Mesothelial cell of epicardium (in vitro differentiated cells): ENCODE results near the gene SMPD3. TPM values are rescaled to one million over a fixed set of nuclear protein-coding genes. Genes with fewer than 3 reads are reported as not detected.
A peak's percentile ranks its signal among the peaks of the same experiment; 100 is the strongest.

Source experiments
- DNase-seq, 2 experiments: peaks; one replicate each; pipeline ENCODE4 v3.0.0; 2021; ENCODE audit warnings: low spot score in 2 of 2; ENCODE audit not compliant: unreplicated experiment in 2 of 2
- H3K27ac Mint-ChIP-seq: 2 replicates; pipeline ENCODE4 v1.8.0; 2021; ENCODE audit warnings: mixed read lengths
- H3K27me3 Mint-ChIP-seq: 2 replicates; pipeline ENCODE4 v1.8.0; 2021; ENCODE audit warnings: low read depth, mixed read lengths
- H3K36me3 Mint-ChIP-seq: 2 replicates; pipeline ENCODE4 v1.8.0; 2021; ENCODE audit warnings: mixed read lengths
- H3K4me1 Mint-ChIP-seq: 2 replicates; pipeline ENCODE4 v1.8.0; 2021; ENCODE audit warnings: mixed read lengths
- H3K4me3 Mint-ChIP-seq: 2 replicates; pipeline ENCODE4 v1.8.0; 2021; ENCODE audit warnings: mild to moderate bottlenecking, moderate library complexity, mixed read lengths
- H3K9me3 Mint-ChIP-seq: 2 replicates; pipeline ENCODE4 v1.8.0; 2021; ENCODE audit warnings: mixed read lengths
- CTCF ChIP-seq: fragments of 200-600 bp; sonication (generic); IDR thresholded peaks from one replicate; pipeline ENCODE4 v1.5.0; 2021; ENCODE audit warnings: antibody characterized with exemption; ENCODE audit not compliant: unreplicated experiment
- total RNA-seq: library from RNA; stranded (reverse); gene quantifications from 3 replicates; pipeline ENCODE4 v1.2.1, GENCODE V29; 2021

SMPD3 gene
- total RNA-seq, 1 donor from 2014 or later = 0.20 TPM

- H3K27me3 Mint-ChIP-seq = peaks cover 11% of the 10 kb centered on the region
- no peak overlapping the region for H3K4me3 Mint-ChIP-seq
- no peak for TF ChIP-seq CTCF
- no peaks in the 10 kb centered on the region for H3K9me3 Mint-ChIP-seq
- no peaks in the 10 kb centered on the region for H3K36me3 Mint-ChIP-seq
- no peak for DNase-seq
- peaks cover 14% of the 10 kb centered on the region for H3K4me1 Mint-ChIP-seq
- no peak overlapping the region for H3K27ac Mint-ChIP-seq
Observed at GRCh38 chr16:68452176-68452575, 3.9 kb upstream of the SMPD3 start.

DNA sequence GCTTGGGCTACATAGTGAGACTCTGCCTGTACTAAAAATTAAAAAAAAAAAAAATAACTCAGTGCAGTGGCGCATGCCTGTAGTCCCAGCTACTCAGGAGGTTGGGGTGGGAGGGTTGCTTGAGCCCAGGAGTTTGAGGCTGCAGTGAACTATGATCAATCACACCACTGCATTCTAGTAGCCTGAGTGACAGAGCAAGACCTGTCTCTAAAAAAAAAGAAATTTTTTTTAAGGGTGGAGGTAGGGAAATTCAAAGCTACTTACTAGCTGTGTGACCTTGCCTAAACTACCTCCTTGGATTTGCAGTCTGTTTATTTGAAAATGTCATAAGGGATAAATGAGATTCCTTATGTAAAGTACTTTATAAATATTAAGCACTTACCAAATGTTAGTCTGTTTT is 3.4 kb upstream of the SMPD3 start:
- H3K27ac Mint-ChIP-seq = no peak overlapping the region
- peaks cover 14% of the 10 kb centered on the region for H3K4me1 Mint-ChIP-seq
- H3K9me3 Mint-ChIP-seq = no peaks in the 10 kb centered on the region
- no peak for DNase-seq
- no peaks in the 10 kb centered on the region for H3K36me3 Mint-ChIP-seq
- no peak for TF ChIP-seq CTCF
- no peak overlapping the region for H3K4me3 Mint-ChIP-seq
- H3K27me3 Mint-ChIP-seq = peaks cover 14% of the 10 kb centered on the region

- no peak overlapping the region for H3K4me3 Mint-ChIP-seq
- H3K36me3 Mint-ChIP-seq = no peaks in the 10 kb centered on the region
- peaks cover 14% of the 10 kb centered on the region for H3K4me1 Mint-ChIP-seq
- TF ChIP-seq CTCF = no peak
- H3K27ac Mint-ChIP-seq = no peak overlapping the region
- no peaks in the 10 kb centered on the region for H3K9me3 Mint-ChIP-seq
- no peak for DNase-seq
- H3K27me3 Mint-ChIP-seq = peaks cover 22% of the 10 kb centered on the region
Observed at GRCh38 chr16:68450741-68451255, 2.5 kb upstream of the SMPD3 start.

GRCh38 chr16:68447653-68448359 is 502 bp downstream of the SMPD3 start:
- Mint-ChIP-seq H3K4me1 (peaks cover 14% of the 10 kb centered on the region), H3K4me3 (peak overlapping the region; percentile 39), H3K9me3 (no peaks in the 10 kb centered on the region), H3K36me3 (no peaks in the 10 kb centered on the region), H3K27ac (no peak overlapping the region), H3K27me3 (peaks cover 52% of the 10 kb centered on the region)
- no peak for TF ChIP-seq CTCF
- DNase-seq = no peak

- no peaks in the 10 kb centered on the region for H3K9me3 Mint-ChIP-seq
- H3K27me3 Mint-ChIP-seq = peaks cover 60% of the 10 kb centered on the region
- no peak overlapping the region for H3K27ac Mint-ChIP-seq
- H3K36me3 Mint-ChIP-seq = no peaks in the 10 kb centered on the region
- peaks cover 14% of the 10 kb centered on the region for H3K4me1 Mint-ChIP-seq
- no peak for DNase-seq
- no peak for TF ChIP-seq CTCF
- H3K4me3 Mint-ChIP-seq = no peak overlapping the region
Observed at GRCh38 chr16:68446681-68447652, 1.3 kb downstream of the SMPD3 start.
